ENCODE results near the gene ANKAR. TPM values are rescaled to one million over a fixed set of nuclear protein-coding genes. Genes with fewer than 3 reads are reported as not detected.
A peak's percentile ranks its signal among the peaks of the same experiment; 100 is the strongest.

Gene ANKAR
- total RNA-seq, 1 experiment from 2014 or later = 0.84 TPM

GRCh38 chr2:189698020-189698887 lies 23.8 kb downstream of the ANKAR start:
- TF ChIP-seq POLR2AphosphoS5 (IDR thresholded peaks at IDR 0.05; ENCODE audit: low read depth, low read length) (no peak), RAD21 (IDR thresholded peaks at IDR 0.05; ENCODE audit: low read depth) (peak; percentile 38; the same call in 1 of the 2 replicates)
- TF ChIP-seq, protein P1, sequence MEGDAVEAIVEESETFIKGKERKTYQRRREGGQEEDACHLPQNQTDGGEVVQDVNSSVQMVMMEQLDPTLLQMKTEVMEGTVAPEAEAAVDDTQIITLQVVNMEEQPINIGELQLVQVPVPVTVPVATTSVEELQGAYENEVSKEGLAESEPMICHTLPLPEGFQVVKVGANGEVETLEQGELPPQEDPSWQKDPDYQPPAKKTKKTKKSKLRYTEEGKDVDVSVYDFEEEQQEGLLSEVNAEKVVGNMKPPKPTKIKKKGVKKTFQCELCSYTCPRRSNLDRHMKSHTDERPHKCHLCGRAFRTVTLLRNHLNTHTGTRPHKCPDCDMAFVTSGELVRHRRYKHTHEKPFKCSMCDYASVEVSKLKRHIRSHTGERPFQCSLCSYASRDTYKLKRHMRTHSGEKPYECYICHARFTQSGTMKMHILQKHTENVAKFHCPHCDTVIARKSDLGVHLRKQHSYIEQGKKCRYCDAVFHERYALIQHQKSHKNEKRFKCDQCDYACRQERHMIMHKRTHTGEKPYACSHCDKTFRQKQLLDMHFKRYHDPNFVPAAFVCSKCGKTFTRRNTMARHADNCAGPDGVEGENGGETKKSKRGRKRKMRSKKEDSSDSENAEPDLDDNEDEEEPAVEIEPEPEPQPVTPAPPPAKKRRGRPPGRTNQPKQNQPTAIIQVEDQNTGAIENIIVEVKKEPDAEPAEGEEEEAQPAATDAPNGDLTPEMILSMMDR (IDR thresholded peaks at IDR 0.05 in 2 of 3, conservative IDR thresholded peaks at IDR 0.05 in 1 of 3; ENCODE audit: borderline replicate concordance in 1 of 3, insufficient read depth in 1 of 3, low read depth in 2 of 3, low read length in 2 of 3) = peak; percentile 42 to 67 (median 54); a peak in 5 of 6 replicates
- DNase-seq (ENCODE audit: low read depth, low spot score) = peak; percentile 41
- intact Hi-C loops (cut with micrococcal nuclease) = loop anchor here (1.0 kb wide), 1 partner anchor 37 kb away; the partner anchor contains the start of gene ASNSD1
- no peaks in the 10 kb centered on the region for H3K36me3 ChIP-seq (ENCODE audit: control insufficient read depth in 1 of 2, insufficient read depth in 2 of 2, low read length in 2 of 2)
- H3K4me2 ChIP-seq (ENCODE audit: low read length) = peak overlapping the region; percentile 18; the same call in 1 of the 2 replicates
- H3K79me2 ChIP-seq (ENCODE audit: insufficient read depth, low read length) = no peaks in the 10 kb centered on the region
- no peak overlapping the region for H3K9ac ChIP-seq (ENCODE audit: low read length)
- ChIA-PET POLR2A (no interaction called here), RAD21 (ENCODE audit: low non-redundant PET in 1 of 2, low total read pairs in 2 of 2, uncharacterized antibody in 2 of 2, unreplicated experiment in 2 of 2) (interaction anchor here in 1 of 2 experiments (0.9 kb wide), 1 partner anchor 37 kb away, joined by 6 read pairs; the partner anchor contains the start of gene ASNSD1), CTCF (interaction anchor here (1.0 to 1.1 kb wide), 3 partner anchors 14 to 39 kb away, joined by 3 to 8 read pairs (median 4); no protein-coding TSS in a partner anchor)
- H3K4me3 ChIP-seq (replicated peaks in 1 of 2; ENCODE audit: low read depth in 1 of 2, low read length in 2 of 2) = no peak overlapping the region
- H3K27ac ChIP-seq (ENCODE audit: low read depth, low read length) = no peak overlapping the region
- no peak overlapping the region for H2AFZ ChIP-seq (ENCODE audit: low read depth, low read length, poor library complexity, severe bottlenecking)
- BruUV-seq (replicated peaks) = no TSS peak
- H3K27me3 ChIP-seq (ENCODE audit: insufficient read depth, low read length) = no peaks in the 10 kb centered on the region
- peaks cover 0 to 3% of the 10 kb centered on the region in 2 experiments; a peak in 1 of 4 replicates for H3K4me1 ChIP-seq (ENCODE audit: control insufficient read depth in 1 of 2, insufficient read depth in 2 of 2, low read length in 2 of 2)
- H3K9me3 ChIP-seq (ENCODE audit: control insufficient read depth in 1 of 2, insufficient read depth in 1 of 2, low read depth in 1 of 2, low read length in 2 of 2) = no peaks in the 10 kb centered on the region
- peak; percentile 80 for ATAC-seq
- no peaks in the 10 kb centered on the region for H3K9me2 ChIP-seq (ENCODE audit: insufficient read depth)
- H4K20me1 ChIP-seq (ENCODE audit: insufficient read depth) = no peaks in the 10 kb centered on the region; the same call in 1 of the 2 replicates

GRCh38 chr2:189700681-189701080 lies 26.2 kb downstream of the ANKAR start:
- Histone ChIP-seq H3K9ac (ENCODE audit: low read length) (no peak overlapping the region), H3K36me3 (ENCODE audit: control insufficient read depth in 1 of 2, insufficient read depth in 2 of 2, low read length in 2 of 2) (no peaks in the 10 kb centered on the region), H3K4me3 (replicated peaks in 1 of 2; ENCODE audit: low read depth in 1 of 2, low read length in 2 of 2) (no peak overlapping the region), H3K4me1 (ENCODE audit: control insufficient read depth in 1 of 2, insufficient read depth in 2 of 2, low read length in 2 of 2) (peaks cover 0 to 3% of the 10 kb centered on the region in 2 experiments; a peak in 1 of 4 replicates), H3K27me3 (ENCODE audit: insufficient read depth, low read length) (no peaks in the 10 kb centered on the region), H3K9me3 (ENCODE audit: control insufficient read depth in 1 of 2, insufficient read depth in 1 of 2, low read depth in 1 of 2, low read length in 2 of 2) (no peaks in the 10 kb centered on the region), H4K20me1 (ENCODE audit: insufficient read depth) (no peaks in the 10 kb centered on the region; the same call in 1 of the 2 replicates), H3K79me2 (ENCODE audit: insufficient read depth, low read length) (no peaks in the 10 kb centered on the region), H2AFZ (ENCODE audit: low read depth, low read length, poor library complexity, severe bottlenecking) (no peak overlapping the region), H3K27ac (ENCODE audit: low read depth, low read length) (no peak overlapping the region), H3K9me2 (ENCODE audit: insufficient read depth) (no peaks in the 10 kb centered on the region), H3K4me2 (ENCODE audit: low read length) (no peak overlapping the region)
- intact Hi-C loops (cut with micrococcal nuclease) = no loop called here
- ATAC-seq (no peak), DNase-seq (ENCODE audit: low read depth, low spot score) (no peak)
- BruUV-seq (replicated peaks) = no TSS peak
- ChIA-PET POLR2A (no interaction called here), CTCF (no interaction called here), RAD21 (ENCODE audit: low non-redundant PET in 1 of 2, low total read pairs in 2 of 2, uncharacterized antibody in 2 of 2, unreplicated experiment in 2 of 2) (no interaction called here)
- TF ChIP-seq SP1 (IDR thresholded peaks at IDR 0.05; ENCODE audit: low read depth) = no peak
- TF ChIP-seq, protein P2, sequence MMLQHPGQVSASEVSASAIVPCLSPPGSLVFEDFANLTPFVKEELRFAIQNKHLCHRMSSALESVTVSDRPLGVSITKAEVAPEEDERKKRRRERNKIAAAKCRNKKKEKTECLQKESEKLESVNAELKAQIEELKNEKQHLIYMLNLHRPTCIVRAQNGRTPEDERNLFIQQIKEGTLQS (IDR thresholded peaks at IDR 0.05) = no peak
- TF ChIP-seq EZH2phosphoT487 (IDR thresholded peaks at IDR 0.05; ENCODE audit: borderline replicate concordance) = no peak
- no peak for TF ChIP-seq EGR1 (IDR thresholded peaks at IDR 0.05; ENCODE audit: low read depth)
- TF ChIP-seq, protein P3, sequence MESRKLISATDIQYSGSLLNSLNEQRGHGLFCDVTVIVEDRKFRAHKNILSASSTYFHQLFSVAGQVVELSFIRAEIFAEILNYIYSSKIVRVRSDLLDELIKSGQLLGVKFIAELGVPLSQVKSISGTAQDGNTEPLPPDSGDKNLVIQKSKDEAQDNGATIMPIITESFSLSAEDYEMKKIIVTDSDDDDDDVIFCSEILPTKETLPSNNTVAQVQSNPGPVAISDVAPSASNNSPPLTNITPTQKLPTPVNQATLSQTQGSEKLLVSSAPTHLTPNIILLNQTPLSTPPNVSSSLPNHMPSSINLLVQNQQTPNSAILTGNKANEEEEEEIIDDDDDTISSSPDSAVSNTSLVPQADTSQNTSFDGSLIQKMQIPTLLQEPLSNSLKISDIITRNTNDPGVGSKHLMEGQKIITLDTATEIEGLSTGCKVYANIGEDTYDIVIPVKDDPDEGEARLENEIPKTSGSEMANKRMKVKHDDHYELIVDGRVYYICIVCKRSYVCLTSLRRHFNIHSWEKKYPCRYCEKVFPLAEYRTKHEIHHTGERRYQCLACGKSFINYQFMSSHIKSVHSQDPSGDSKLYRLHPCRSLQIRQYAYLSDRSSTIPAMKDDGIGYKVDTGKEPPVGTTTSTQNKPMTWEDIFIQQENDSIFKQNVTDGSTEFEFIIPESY (IDR thresholded peaks at IDR 0.05; ENCODE audit: extremely low read depth, insufficient replicate concordance, low read length) = no peak
- no peak for TF ChIP-seq YY1 (IDR thresholded peaks at IDR 0.05; ENCODE audit: extremely low read depth, insufficient replicate concordance, low read depth, low read length)
- no peak for TF ChIP-seq CBX3 (IDR thresholded peaks at IDR 0.05; ENCODE audit: low read depth)
